ENCODE data around the gene LRRC71. TPM values are rescaled to one million over a fixed set of nuclear protein-coding genes. Genes with fewer than 3 reads are reported as not detected.

Gene LRRC71
- total and polyA plus RNA-seq, 2 of the 4 experiments (the other 2 are of a cell fraction) = 0.50 TPM; not detected in 1

- no peak overlapping the region for H2BK120ac ChIP-seq (ENCODE audit: low read depth, low read length)
- TF ChIP-seq, protein P1, sequence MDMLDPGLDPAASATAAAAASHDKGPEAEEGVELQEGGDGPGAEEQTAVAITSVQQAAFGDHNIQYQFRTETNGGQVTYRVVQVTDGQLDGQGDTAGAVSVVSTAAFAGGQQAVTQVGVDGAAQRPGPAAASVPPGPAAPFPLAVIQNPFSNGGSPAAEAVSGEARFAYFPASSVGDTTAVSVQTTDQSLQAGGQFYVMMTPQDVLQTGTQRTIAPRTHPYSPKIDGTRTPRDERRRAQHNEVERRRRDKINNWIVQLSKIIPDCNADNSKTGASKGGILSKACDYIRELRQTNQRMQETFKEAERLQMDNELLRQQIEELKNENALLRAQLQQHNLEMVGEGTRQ (IDR thresholded peaks at IDR 0.05; ENCODE audit: low read depth, low read length) = no peak
- TF ChIP-seq NFE2L2 (IDR thresholded peaks at IDR 0.05; ENCODE audit: low read depth, low read length) (no peak), RFX5 (IDR thresholded peaks at IDR 0.05; ENCODE audit: low read depth, low read length) (no peak), RCOR1 (IDR thresholded peaks at IDR 0.05; ENCODE audit: insufficient replicate concordance, low read length) (no peak), CHD1 (IDR thresholded peaks at IDR 0.05; ENCODE audit: low read depth, low read length) (no peak), SMC3 (IDR thresholded peaks at IDR 0.05; ENCODE audit: low read depth, low read length) (no peak), MXI1 (IDR thresholded peaks at IDR 0.05; ENCODE audit: borderline replicate concordance, low read depth, low read length) (no peak), FOS (IDR thresholded peaks at IDR 0.05; ENCODE audit: low read depth, low read length) (no peak), RAD21 (IDR thresholded peaks at IDR 0.05; ENCODE audit: low read length) (no peak), POLR2A (IDR thresholded peaks at IDR 0.05; ENCODE audit: low read depth, low read length) (no peak), ELK1 (IDR thresholded peaks at IDR 0.05; ENCODE audit: borderline replicate concordance, low read depth, low read length) (no peak), MAZ (IDR thresholded peaks at IDR 0.05; ENCODE audit: borderline replicate concordance, low read depth, low read length) (no peak), CEBPB (IDR thresholded peaks at IDR 0.05; ENCODE audit: low read depth, low read length) (no peak)
- TF ChIP-seq, protein P2, sequence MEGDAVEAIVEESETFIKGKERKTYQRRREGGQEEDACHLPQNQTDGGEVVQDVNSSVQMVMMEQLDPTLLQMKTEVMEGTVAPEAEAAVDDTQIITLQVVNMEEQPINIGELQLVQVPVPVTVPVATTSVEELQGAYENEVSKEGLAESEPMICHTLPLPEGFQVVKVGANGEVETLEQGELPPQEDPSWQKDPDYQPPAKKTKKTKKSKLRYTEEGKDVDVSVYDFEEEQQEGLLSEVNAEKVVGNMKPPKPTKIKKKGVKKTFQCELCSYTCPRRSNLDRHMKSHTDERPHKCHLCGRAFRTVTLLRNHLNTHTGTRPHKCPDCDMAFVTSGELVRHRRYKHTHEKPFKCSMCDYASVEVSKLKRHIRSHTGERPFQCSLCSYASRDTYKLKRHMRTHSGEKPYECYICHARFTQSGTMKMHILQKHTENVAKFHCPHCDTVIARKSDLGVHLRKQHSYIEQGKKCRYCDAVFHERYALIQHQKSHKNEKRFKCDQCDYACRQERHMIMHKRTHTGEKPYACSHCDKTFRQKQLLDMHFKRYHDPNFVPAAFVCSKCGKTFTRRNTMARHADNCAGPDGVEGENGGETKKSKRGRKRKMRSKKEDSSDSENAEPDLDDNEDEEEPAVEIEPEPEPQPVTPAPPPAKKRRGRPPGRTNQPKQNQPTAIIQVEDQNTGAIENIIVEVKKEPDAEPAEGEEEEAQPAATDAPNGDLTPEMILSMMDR (conservative IDR thresholded peaks at IDR 0.05; ENCODE audit: low read depth, low read length) = no peak
- DNase-seq (no peak), ATAC-seq (ENCODE audit: low read depth) (no peak)
- no peak overlapping the region for H3K56ac ChIP-seq (ENCODE audit: extremely low read depth, insufficient read depth, low read length)
- CTCF ChIA-PET = interaction anchor here (1.3 kb wide), 1 partner anchor 165 kb away, joined by 3 read pairs; no protein-coding TSS in a partner anchor
- H3K14ac ChIP-seq (replicated peaks; ENCODE audit: low read depth, low read length) = no peak overlapping the region
- no peak overlapping the region for H2AK5ac ChIP-seq (ENCODE audit: low read depth, low read length)
- H3K79me1 ChIP-seq (ENCODE audit: low read depth in 1 of 2, low read length in 2 of 2) = peaks cover 0 to 35% of the 10 kb centered on the region in 2 experiments; a peak in 2 of 4 replicates
- no TSS peak for BruUV-seq (replicated peaks)
- no CpG with 5 or more reads among the region's 5 CpGs for WGBS, 2 experiments (ENCODE audit: extremely low coverage in 2 of 2, insufficient read length in 1 of 2)
- H3K9ac ChIP-seq (ENCODE audit: low read depth, low read length) = no peak overlapping the region
- in situ Hi-C loops (cut with MboI; ENCODE audit: low sequenced_read_pairs) (no loop called here), dilution Hi-C loops (cut with HindIII; ENCODE audit: low sequenced_read_pairs, unreplicated experiment) (no loop called here), intact Hi-C loops (cut with micrococcal nuclease) (no loop called here)
- H3K4me1 ChIP-seq (ENCODE audit: control insufficient read depth, insufficient read depth, low read length) = peaks cover 18% of the 10 kb centered on the region
- no peak overlapping the region for H4K5ac ChIP-seq (ENCODE audit: low read depth, low read length)
- H3K27ac ChIP-seq (ENCODE audit: insufficient read depth, low read length) = no peak overlapping the region
- no peak overlapping the region for H2BK15ac ChIP-seq (ENCODE audit: low read depth, low read length)
- no peaks in the 10 kb centered on the region for H3K27me3 ChIP-seq (ENCODE audit: control insufficient read depth, insufficient read depth, low read length)
- H2AK9ac ChIP-seq (replicated peaks; ENCODE audit: low read depth, low read length, poor library complexity) = no peak overlapping the region
- no peak overlapping the region for H2BK20ac ChIP-seq (ENCODE audit: low read depth, low read length)
- no peak overlapping the region for H4K8ac ChIP-seq (ENCODE audit: low read depth in 2 of 2, low read length in 2 of 2)
- no peak overlapping the region for H3K18ac ChIP-seq (ENCODE audit: low read depth, low read length)
- H4K91ac ChIP-seq (ENCODE audit: insufficient read depth, low read depth, low read length) = no peak overlapping the region
- H2AFZ ChIP-seq (replicated peaks; ENCODE audit: low read length, poor library complexity) = no peak overlapping the region
- no peak overlapping the region for H3K23ac ChIP-seq (ENCODE audit: low read depth, low read length)
- peaks cover 3% of the 10 kb centered on the region for H4K20me1 ChIP-seq (ENCODE audit: insufficient read depth, low read length)
- no peaks in the 10 kb centered on the region for H3K9me3 ChIP-seq (ENCODE audit: control insufficient read depth, insufficient read depth, low read length)
- POLR2A ChIA-PET (ENCODE audit: unreplicated experiment) = no interaction called here
- H3K9me1 ChIP-seq (ENCODE audit: insufficient read depth, low read length) = peaks cover 5% of the 10 kb centered on the region
- H3K4ac ChIP-seq (ENCODE audit: low read depth, low read length) = no peak overlapping the region
- no peak overlapping the region for H3K4me2 ChIP-seq (ENCODE audit: low read depth, low read length)
- H3K36me3 ChIP-seq (ENCODE audit: control insufficient read depth, insufficient read depth, low read length) = peaks cover 24% of the 10 kb centered on the region
- H3K4me3 ChIP-seq (ENCODE audit: insufficient read depth, low read depth, low read length) = no peak overlapping the region
- no peak overlapping the region for H2BK5ac ChIP-seq (ENCODE audit: low read depth, low read length, poor library complexity, severe bottlenecking)
These were observed 10.8 kb upstream of the LRRC71 start for GRCh38 chr1:156909671-156910070.

Measured in IMR-90 (cell line).